ENCODE results near the gene RELN.

DNA sequence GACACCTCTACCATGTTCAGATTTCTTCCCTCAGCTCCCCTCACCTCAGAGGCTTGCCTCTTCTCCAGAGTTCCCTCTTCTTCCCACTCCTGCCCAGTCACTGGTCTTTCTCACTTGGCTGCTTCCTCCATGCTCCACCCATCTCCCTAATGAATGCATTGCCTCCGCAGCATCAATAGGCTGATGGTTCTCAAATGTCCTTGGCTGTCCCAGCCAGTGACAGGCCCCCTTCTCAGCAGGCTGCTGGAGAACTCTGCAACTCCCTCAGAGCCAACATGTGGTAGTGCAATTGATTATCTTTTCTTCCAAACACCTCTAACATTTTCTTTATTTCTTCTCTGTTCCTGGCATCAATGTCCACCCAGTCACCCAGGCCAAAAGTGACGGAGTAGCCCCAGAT, 218.2 kb downstream of the RELN start:
- TF ChIP-seq ZFP30 (CRISPR knock-in tag; IDR thresholded peaks at IDR 0.05) (no peak), RARB (CRISPR knock-in tag; IDR thresholded peaks at IDR 0.05) (no peak), ISL1 (CRISPR knock-in tag; IDR thresholded peaks at IDR 0.05) (no peak), TCF4 (CRISPR knock-in tag; IDR thresholded peaks at IDR 0.05; ENCODE audit: borderline replicate concordance) (no peak)
- TF ChIP-seq, protein P1, sequence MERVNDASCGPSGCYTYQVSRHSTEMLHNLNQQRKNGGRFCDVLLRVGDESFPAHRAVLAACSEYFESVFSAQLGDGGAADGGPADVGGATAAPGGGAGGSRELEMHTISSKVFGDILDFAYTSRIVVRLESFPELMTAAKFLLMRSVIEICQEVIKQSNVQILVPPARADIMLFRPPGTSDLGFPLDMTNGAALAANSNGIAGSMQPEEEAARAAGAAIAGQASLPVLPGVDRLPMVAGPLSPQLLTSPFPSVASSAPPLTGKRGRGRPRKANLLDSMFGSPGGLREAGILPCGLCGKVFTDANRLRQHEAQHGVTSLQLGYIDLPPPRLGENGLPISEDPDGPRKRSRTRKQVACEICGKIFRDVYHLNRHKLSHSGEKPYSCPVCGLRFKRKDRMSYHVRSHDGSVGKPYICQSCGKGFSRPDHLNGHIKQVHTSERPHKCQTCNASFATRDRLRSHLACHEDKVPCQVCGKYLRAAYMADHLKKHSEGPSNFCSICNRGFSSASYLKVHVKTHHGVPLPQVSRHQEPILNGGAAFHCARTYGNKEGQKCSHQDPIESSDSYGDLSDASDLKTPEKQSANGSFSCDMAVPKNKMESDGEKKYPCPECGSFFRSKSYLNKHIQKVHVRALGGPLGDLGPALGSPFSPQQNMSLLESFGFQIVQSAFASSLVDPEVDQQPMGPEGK (CRISPR knock-in tag; IDR thresholded peaks at IDR 0.05; ENCODE audit: borderline replicate concordance), result no peak

Measured in SK-N-SH treated with all-trans-retinoic acid at 6 μM for 48 hours (cell line).